NCI-H510A (cell line): ENCODE results near the gene TBC1D16.

Experiments
- DNase-seq: peaks from one replicate; lab custom pipeline; 2025; lab: John Stamatoyannopoulos, UW

The TBC1D16 gene

DNA sequence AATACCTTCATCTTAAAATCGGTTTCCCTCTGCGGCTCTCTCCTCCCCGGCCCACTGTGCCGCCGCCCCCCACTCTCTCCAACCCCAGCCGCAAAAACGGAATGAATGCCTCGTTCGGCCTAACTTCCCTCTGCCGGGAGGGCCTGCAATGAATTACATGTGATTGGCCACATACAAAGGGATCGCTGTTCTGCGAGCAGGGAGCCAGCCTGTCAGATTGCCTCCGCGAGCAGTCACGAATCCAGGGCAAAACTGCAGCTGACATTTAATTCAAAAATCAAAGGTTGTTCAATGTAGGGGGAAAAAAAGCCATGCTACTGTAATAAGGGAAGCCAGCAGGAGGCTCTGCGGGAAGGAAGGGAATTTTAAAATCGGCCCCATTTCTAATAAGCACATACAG is 84.9 kb downstream of the TBC1D16 start:
- no peak for DNase-seq

DNA sequence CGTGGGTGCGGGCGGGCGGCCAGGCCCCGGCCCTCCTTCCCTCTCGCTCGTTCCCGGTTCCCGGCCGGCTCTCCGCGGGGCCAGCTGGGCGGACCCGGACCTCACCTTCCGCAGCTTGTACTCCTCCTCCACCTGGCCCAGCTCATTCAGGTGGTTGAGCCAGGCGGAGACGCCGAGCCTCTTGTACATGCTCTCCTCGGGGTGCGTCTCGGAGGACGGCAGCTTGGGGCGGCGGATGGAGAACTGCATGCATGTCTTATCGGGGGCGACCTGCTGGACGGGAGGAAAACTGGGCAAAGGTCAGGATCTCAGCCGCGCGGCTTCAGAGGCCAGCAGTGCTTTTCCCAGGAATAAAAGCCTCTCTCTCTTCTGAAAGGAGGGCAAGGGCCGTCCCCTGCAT is 85.4 kb downstream of the TBC1D16 start:
- DNase-seq, result no peak

- no peak for DNase-seq
These were observed 85.9 kb downstream of the TBC1D16 start for GRCh38 chr17:79949656-79950209.

DNA sequence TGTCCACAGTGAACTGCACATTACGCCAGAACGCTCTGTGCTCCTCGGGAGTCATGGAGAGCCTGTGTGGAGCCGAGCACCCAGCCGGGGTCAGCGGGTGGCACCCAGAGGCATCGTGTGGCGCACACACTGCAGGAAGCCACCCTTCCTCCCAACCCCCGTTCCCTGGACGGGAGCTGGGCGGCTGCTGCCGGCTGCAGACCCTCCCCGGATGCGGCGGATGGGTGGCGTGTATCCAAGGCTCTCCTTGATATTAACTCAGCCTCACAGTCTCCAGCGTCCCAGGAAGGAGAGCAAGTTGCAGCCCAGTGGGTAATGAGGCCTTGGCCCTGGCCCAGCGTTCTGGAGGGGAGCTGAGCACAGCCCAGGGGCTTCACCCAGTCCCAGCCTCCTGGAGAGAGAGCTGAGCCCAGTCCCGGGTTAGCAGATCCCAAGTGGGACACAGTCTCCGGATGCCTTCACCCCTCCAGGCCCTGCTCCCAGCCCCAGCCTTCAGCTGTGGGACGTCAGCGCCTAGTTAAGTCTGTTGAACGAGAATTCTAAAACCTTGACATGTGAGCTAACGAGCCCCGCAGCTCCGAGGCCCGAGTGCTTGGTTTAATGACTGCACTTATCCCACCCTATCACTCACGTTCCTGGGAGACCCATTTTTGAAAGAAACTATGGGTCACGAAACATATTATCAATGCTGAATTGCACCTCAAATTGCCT is 86.6 kb downstream of the TBC1D16 start:
- no peak for DNase-seq

DNA sequence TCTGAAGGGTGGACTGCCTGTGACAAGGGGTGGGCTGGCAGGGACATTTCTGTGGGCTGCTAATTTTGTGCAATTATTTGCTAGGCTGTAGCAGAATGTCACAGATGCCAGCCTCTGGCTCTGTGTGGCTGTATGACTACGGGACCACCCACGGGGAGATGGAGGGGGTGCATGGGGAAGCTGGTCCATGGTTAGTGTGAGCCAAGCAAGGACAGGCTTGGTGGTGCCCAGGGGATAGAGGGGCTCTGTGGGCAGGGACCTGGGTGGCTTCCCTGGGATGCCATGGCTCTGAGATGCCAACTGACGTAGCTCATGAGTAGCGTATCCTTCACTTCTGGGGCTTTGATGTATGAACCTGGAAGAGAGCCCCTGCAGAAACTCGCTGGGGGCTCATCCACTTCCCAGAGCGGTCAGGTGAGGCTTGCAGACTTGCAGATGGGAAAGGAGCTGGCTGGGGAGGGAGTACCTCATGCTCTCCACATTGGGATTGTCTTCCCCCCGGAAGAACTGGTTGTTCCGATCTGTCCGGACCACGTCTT is 87.2 kb downstream of the TBC1D16 start:
- DNase-seq, result no peak

GRCh38 chr17:79947351-79948031 is 88.2 kb downstream of the TBC1D16 start:
- no peak for DNase-seq

DNA sequence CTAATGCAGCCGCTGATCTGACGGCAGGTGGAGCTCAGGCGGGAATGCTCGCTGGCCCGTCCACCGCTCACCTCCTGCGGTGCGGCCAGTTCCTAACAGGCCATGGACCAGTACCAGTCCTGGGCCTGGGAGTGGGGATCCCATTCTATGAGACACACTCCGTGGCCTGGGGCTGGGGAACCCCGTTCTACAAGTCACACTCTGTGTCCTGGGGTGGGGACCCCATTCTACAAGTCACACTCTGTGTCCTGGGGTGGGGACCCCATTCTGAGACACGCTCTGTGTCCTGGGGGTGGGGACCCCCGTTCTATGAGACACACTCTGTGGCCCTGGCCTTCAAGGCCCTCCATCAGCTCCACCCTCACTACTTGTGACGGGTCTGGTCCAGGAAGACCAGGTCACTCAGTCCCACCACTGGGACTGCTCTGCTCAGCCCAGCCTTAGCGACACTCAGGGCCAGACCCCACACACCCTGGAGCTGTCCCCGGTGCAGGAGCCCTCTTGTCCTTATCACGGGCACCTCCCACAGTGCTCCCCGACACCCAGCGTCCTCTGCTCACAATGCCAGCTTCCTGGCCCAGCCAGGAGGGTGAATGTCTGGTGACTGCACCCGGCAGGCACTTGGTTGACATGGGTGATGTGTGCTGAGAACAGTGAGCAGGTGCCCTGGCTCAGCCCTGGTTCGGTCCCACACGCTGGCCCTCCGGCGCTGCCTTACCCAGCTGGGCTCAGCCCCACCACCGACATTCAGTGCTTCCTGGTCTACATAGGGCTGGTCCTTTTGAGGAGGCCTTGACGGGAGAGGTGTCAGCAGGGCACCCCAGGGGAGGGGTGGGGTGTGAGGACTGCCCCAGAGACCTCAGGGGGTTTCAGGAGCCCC is 89.1 kb downstream of the TBC1D16 start:
- DNase-seq, result no peak

GRCh38 chr17:79945591-79946255 is 89.9 kb downstream of the TBC1D16 start:
- DNase-seq, result no peak

- DNase-seq, result no peak
These were observed 90.8 kb downstream of the TBC1D16 start for GRCh38 chr17:79944821-79945391.

DNA sequence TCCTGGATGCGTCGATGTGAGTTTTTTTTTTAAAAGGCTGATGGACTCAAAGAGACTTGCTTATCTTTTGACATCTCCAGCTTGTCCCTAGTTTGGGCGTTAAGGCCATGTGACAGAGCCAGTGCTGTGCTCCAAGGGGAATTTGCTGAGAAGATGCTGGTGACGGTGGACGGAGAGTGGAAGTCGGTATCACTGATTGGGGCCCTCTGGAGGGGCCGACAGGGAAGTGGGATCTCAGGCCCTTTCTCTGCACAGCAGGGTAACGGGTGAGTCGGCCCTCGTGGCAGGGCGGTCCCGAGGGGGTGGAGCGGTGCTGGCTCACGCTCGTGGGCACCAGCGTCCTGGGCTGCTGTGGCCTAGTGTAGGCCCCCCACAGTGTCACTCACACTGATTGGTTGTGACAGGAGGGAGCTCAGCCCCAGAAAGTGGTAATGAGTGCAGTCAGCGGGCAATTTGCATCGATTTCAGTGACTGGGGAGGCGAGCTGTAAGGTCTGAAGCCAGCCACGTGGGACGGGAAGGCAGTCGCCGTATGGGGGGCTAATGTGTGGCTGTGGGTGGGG is 91.3 kb downstream of the TBC1D16 start:
- no peak for DNase-seq

GRCh38 chr17:79943347-79944241 is 92.1 kb downstream of the TBC1D16 start:
- no peak for DNase-seq

DNA sequence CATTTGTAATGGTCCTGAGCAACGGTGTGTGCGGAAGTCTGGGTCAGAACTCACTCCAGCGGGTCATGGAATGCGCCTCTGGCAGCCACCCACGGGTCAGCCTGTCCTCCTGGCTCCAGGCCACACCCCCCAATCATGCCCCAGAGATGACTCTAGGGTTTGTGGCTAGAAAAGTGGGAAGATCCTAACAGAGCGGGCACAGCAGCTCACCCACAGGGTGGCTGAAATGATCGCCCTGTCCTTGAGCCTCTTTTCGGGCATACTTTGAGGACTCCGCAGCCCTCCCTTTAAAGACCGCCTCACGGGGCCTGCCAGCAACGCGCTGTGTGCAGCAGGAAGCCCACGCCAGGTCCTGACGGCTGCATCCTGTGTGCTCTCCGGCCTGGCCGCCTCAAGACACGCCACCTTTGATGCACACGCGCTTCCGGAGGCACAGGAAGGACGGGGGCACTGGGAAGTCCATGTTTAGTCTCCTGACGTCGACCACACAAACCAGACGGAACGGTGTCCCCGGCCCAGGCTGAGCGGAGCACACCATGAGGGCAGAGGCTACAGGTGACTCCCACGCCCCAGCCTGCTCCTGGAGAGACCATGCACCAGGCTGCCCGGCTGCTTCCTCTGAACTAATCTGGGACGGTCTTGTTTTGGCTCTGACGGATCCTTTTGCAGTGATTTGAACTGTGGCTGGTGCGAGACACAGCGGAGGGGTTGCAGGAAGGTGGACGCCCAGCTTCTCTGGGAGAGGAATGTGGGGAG is 92.9 kb downstream of the TBC1D16 start:
- no peak for DNase-seq

GRCh38 chr17:79942011-79942405 is 93.7 kb downstream of the TBC1D16 start:
- DNase-seq, result no peak

DNA sequence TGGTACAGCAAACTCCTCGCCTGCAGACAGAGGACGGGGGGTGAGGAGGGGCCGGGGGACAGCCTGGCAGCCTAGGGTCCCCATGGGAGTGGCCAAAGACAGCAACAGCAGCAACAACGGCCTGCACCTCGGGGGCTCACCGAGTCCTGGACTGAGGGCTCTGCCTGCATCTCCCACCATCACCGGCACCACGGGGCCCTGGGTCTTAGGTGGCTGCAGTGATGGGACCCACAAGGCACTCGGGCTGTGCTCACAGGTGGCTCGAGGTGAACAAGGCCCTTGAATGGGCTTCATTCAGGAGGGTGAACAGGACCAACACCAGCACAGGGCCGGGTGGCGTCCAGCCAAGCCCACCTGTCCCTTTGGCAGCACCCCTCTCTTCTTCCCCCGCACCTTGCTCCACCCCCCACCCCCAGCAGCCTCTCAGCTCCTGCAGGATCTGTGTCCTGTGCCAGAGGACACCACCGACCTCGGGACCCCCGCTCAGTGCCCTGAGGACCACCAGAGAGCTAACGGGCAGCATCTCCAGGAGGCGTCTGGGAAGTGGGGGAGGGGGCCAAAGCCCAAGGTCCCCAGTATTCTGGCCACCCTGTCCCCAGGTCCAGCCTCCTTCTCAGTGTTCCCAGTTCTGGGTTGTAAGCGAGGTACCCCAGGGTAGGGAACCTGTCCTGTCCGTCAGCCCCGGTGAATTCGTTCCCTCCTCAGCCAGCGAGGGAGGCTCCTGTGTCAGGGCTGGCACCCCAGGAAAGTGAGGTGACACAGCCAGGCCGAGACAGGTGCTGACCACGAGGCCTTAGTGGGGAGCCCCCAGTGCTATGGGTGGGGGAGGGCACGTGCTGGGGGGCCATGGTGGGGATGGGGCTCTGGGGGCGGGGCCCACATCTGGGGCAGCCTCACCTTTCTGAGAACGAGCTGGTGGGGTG is 94.3 kb downstream of the TBC1D16 start:
- DNase-seq, result no peak

DNA sequence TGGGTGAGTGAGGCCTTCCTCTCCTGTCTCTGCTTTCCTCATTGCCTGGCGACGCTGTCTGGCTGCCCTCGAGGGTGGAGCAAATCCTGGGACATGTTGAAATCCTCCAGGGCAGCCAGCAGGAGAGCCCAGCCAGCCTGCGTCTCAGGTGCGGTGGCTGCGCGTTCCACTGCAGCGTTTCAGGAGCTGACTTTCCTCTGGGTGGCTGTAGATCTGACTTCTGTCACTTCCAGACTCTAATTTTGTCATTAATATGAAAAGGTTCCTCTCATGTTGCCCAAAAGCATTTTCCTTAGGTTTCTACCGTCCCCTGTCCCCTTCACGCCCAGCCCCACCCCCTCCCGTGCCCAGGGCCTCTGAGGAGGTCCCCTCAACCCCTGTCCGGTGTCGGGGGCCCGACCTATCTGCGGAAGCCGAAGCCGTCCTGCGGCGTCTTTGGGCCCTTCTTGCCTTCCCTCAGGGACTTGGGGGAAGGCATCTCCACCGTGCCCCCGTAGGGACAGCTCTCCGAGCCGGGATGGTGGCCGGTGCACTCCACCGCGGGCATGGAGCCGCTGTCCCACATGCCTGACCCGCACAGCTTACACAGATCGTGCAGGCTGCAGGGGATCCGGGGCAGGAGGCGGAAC is 95.1 kb downstream of the TBC1D16 start:
- DNase-seq, result no peak

DNA sequence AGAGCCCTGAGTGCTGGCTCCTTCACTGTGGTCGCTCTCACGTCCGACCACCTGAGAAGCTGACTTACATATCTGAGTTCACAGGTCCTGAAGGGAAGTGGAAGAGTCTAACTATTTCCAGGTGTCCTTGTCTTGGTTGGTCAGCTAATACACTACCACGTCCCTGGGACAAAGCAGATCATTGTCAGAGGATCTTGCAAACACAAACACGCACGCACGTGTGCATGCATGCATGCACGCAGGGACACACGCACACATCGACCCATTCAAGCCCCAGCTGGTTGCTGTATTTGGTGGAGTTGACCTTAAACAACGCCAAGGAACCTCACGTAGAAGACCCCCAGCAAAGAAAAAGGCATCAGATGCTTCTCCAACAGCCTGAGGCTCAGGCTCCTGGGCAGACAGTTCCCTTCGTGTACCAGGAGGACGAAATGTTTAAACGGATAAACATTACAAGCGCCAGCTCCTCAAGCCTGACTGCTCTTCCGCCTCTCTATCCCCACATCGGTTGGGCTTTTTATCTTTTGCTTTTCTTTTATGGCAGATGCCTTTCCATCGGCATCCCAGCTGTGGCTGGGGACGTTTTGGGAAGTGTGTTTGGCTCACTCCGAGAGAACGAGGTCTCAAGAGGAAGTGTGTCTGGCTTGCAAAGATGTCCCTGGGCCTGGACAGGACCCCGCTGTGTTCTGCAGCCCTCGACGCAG is 95.8 kb downstream of the TBC1D16 start:
- no peak for DNase-seq

DNA sequence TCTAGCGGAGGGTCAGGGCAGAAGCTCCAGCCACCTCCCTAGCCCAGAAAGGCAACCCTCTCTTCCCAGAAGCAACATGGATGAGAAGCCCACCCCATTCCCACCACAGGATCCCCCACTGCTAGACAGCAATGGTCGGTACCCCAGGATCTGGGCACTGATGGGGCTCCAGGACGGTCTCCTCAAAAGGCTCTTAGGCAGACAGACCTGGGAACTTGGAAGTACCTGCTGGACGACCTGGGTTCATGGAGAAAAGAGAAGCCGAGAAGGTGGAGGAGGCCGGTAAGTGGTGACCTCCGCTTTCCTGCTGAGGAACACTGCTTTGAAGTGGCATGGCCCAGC is 96.6 kb downstream of the TBC1D16 start:
- no peak for DNase-seq
